Chondrocyte (in vitro differentiated cells): ENCODE results near the gene FMO2. TPM values are rescaled to one million over a fixed set of nuclear protein-coding genes. Genes with fewer than 3 reads are reported as not detected.

Experiments used
- DNase-seq: peaks from one replicate; pipeline ENCODE4 v3.0.0; 2021; ENCODE audit warnings: mixed read lengths, low spot score
- H3K27ac Mint-ChIP-seq: one replicate; pipeline ENCODE4 v1.8.0; 2021; ENCODE audit warnings: mild to moderate bottlenecking, moderate library complexity, mixed read lengths; ENCODE audit not compliant: unreplicated experiment
- H3K27me3 Mint-ChIP-seq: 2 replicates; pipeline ENCODE4 v1.8.0; 2021; ENCODE audit warnings: low read depth, mixed read lengths
- H3K36me3 Mint-ChIP-seq: 2 replicates; pipeline ENCODE4 v1.8.0; 2021; ENCODE audit warnings: low read depth, mixed read lengths
- H3K4me1 Mint-ChIP-seq: 2 replicates; pipeline ENCODE4 v1.8.0; 2021; ENCODE audit warnings: low read depth, mild to moderate bottlenecking, mixed read lengths
- H3K4me3 Mint-ChIP-seq: one replicate; pipeline ENCODE4 v1.8.0; 2021; ENCODE audit warnings: mild to moderate bottlenecking, moderate library complexity, mixed read lengths; ENCODE audit not compliant: unreplicated experiment
- H3K9me3 Mint-ChIP-seq: 2 replicates; pipeline ENCODE4 v1.8.0; 2021; ENCODE audit warnings: low read depth, mixed read lengths
- CTCF ChIP-seq: fragments of 200-600 bp; sonication (generic); IDR thresholded peaks from 2 replicates; pipeline ENCODE4 v1.5.0; 2021; ENCODE audit warnings: antibody characterized with exemption, mild to moderate bottlenecking, moderate library complexity
- total RNA-seq: library from RNA; stranded (reverse); gene quantifications from 3 replicates; pipeline ENCODE4 v1.2.1, GENCODE V29; 2021

FMO2 gene
- total RNA-seq, 1 donor from 2014 or later, result 0.55 TPM

GRCh38 chr1:171173069-171173468 is 12.0 kb upstream of the FMO2 start:
- no peaks in the 10 kb centered on the region for H3K4me1 Mint-ChIP-seq
- no peaks in the 10 kb centered on the region for H3K9me3 Mint-ChIP-seq
- no peak overlapping the region for H3K27ac Mint-ChIP-seq
- no peak for DNase-seq
- H3K4me3 Mint-ChIP-seq, result no peak overlapping the region
- H3K27me3 Mint-ChIP-seq, result no peaks in the 10 kb centered on the region
- no peaks in the 10 kb centered on the region for H3K36me3 Mint-ChIP-seq
- TF ChIP-seq CTCF, result no peak

GRCh38 chr1:171174560-171175294 is 10.4 kb upstream of the FMO2 start:
- Mint-ChIP-seq H3K4me3 (no peak overlapping the region), H3K27ac (no peak overlapping the region), H3K36me3 (no peaks in the 10 kb centered on the region), H3K27me3 (no peaks in the 10 kb centered on the region), H3K9me3 (no peaks in the 10 kb centered on the region), H3K4me1 (peaks cover 5% of the 10 kb centered on the region)
- no peak for DNase-seq
- peak; percentile 66 for TF ChIP-seq CTCF

GRCh38 chr1:171177261-171177660 is 7.8 kb upstream of the FMO2 start:
- no peak for DNase-seq
- no peak for TF ChIP-seq CTCF
- no peaks in the 10 kb centered on the region for H3K36me3 Mint-ChIP-seq
- H3K27ac Mint-ChIP-seq, result no peak overlapping the region
- H3K9me3 Mint-ChIP-seq, result no peaks in the 10 kb centered on the region
- no peaks in the 10 kb centered on the region for H3K27me3 Mint-ChIP-seq
- H3K4me1 Mint-ChIP-seq, result peaks cover 29% of the 10 kb centered on the region
- no peak overlapping the region for H3K4me3 Mint-ChIP-seq

- Mint-ChIP-seq H3K27ac (no peak overlapping the region), H3K9me3 (no peaks in the 10 kb centered on the region), H3K27me3 (no peaks in the 10 kb centered on the region), H3K4me1 (peaks cover 29% of the 10 kb centered on the region), H3K4me3 (no peak overlapping the region), H3K36me3 (no peaks in the 10 kb centered on the region)
- DNase-seq, result no peak
- TF ChIP-seq CTCF, result no peak
Measured at GRCh38 chr1:171179318-171180227, 5.5 kb upstream of the FMO2 start.

GRCh38 chr1:171180670-171181069 is 4.4 kb upstream of the FMO2 start:
- Mint-ChIP-seq H3K27ac (no peak overlapping the region), H3K4me1 (peaks cover 31% of the 10 kb centered on the region), H3K27me3 (no peaks in the 10 kb centered on the region), H3K4me3 (no peak overlapping the region), H3K36me3 (no peaks in the 10 kb centered on the region), H3K9me3 (no peaks in the 10 kb centered on the region)
- TF ChIP-seq CTCF, result peak; percentile 50
- no peak for DNase-seq
